Prostate gland (tissue), 2 donors: ENCODE measurements around the gene GABRB2.

Experiments used
- POLR2A ChIP-seq: fragments of 450-650 bp; IDR thresholded peaks from one replicate; pipeline ENCODE4 v1.6.1; 2016; ENCODE audit warnings: antibody characterized with exemption, mild to moderate bottlenecking
- TF ChIP-seq, protein P1 (sequence below), 4 experiments: fragments of 200-600 bp in 2 of 4; fragments of 450-650 bp in 2 of 4; sonication (generic) in 2 of 4; IDR thresholded peaks; 1 replicate in 3 of 4; 2 replicates in 1 of 4; pipeline ENCODE4 v1.5.1; 2016 to 2019; ENCODE audit warnings: antibody characterized with exemption in 4 of 4, mild to moderate bottlenecking in 2 of 4, moderate library complexity in 2 of 4

DNA sequence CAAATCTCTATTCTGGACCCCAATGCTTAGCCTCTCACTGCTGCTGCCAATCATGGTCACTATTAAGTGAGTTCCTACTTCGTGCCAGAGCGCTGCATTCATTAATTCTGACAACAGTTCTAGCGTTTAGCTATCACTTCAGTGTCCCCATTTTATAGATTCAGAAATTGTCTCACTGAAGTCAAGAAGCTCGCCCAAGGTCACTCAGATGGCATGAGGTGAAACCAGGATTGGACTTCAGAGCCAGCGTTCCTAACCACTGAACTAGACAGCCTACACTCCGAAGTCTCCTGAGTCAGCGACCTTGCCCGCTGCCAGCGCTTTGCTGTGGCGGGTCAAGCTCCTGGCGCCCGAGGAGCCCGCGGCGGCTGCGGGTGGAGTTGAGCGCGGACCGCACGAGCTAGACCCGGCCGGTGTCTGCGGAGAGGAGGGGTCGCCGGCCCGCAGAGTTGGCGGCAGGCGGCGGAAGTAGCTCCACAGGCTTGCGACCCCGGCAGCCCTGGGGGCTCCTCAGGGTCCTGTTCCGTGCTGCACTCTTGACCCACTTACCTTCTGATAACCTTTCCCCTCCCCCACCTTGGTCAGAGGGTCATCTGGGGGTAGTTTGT, 2.1 kb upstream of the GABRB2 start:
- TF ChIP-seq, protein P1, sequence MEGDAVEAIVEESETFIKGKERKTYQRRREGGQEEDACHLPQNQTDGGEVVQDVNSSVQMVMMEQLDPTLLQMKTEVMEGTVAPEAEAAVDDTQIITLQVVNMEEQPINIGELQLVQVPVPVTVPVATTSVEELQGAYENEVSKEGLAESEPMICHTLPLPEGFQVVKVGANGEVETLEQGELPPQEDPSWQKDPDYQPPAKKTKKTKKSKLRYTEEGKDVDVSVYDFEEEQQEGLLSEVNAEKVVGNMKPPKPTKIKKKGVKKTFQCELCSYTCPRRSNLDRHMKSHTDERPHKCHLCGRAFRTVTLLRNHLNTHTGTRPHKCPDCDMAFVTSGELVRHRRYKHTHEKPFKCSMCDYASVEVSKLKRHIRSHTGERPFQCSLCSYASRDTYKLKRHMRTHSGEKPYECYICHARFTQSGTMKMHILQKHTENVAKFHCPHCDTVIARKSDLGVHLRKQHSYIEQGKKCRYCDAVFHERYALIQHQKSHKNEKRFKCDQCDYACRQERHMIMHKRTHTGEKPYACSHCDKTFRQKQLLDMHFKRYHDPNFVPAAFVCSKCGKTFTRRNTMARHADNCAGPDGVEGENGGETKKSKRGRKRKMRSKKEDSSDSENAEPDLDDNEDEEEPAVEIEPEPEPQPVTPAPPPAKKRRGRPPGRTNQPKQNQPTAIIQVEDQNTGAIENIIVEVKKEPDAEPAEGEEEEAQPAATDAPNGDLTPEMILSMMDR (IDR thresholded peaks at IDR 0.05) = no peak
- TF ChIP-seq POLR2A = no peak
